HG03066 (cell line): ENCODE data around the gene BAIAP2.

Experiments
- ATAC-seq: cut with Tn5 transposase; IDR thresholded peaks from one replicate; pipeline ENCODE4 v1.9.1; 2021; ENCODE audit warnings: low read depth; ENCODE audit not compliant: unreplicated experiment

BAIAP2 gene, protein sequence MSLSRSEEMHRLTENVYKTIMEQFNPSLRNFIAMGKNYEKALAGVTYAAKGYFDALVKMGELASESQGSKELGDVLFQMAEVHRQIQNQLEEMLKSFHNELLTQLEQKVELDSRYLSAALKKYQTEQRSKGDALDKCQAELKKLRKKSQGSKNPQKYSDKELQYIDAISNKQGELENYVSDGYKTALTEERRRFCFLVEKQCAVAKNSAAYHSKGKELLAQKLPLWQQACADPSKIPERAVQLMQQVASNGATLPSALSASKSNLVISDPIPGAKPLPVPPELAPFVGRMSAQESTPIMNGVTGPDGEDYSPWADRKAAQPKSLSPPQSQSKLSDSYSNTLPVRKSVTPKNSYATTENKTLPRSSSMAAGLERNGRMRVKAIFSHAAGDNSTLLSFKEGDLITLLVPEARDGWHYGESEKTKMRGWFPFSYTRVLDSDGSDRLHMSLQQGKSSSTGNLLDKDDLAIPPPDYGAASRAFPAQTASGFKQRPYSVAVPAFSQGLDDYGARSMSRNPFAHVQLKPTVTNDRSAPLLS

DNA sequence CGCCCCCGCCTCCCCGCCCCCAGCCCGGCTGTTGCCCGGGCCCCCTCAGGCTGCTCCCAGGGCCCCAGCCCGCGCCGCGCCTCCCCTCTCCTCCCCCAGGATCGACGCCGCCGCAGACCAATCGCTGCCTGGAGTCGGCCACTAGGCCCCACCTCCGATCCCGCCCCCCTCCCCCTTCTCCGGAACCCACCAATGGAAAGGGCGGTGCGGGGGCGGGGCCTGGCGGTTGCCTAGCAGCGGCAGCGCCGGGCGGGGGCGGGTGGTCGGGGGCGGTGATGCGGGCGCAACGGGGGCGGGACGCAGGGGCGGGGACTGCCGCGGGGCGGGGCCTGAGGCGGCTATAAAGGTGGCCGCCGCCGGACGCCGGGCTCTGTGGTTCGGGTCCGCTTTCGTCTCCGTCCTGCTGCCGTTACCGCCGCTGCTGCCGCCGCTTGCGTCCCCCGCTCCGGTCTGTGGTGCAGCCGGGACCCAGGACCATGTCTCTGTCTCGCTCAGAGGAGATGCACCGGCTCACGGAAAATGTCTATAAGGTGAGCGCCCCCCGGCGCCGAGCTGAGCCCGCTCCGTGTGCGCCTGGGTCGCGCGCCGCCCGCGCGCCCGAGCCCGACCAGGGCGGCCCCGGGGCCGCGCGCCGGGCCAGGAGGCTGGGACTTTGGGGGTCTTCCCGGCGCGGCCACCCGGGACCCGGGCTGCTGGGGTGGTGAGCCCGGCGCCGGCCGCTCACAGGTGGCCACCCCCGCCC is at the start of gene BAIAP2:
Gene BAIAP2 (plus strand): TSS at position 373 of the 742 bp plus-strand sequence. CDS start 104 bp downstream, at position 477.
- ATAC-seq, result no peak

DNA sequence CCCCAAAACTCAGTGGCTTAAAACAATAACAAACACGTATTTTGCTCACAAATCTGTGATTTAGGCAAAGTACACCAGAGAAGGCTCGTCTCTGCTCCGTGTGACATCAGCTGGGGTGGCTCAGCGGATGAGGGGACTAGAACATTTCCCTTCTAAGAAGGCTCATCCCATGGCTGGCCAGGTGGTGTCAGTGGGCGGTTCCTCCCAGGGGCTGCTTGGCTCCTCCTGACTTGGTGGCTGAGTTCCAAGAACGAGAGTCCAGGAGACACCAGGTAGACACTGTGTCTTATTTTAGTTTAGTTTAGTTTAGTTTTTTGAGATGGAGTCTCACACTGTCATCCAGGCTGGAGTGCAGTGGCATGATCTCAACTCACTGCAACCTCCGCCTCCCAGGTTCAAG is 48.9 kb upstream of the BAIAP2 start:
- ATAC-seq, result no peak

DNA sequence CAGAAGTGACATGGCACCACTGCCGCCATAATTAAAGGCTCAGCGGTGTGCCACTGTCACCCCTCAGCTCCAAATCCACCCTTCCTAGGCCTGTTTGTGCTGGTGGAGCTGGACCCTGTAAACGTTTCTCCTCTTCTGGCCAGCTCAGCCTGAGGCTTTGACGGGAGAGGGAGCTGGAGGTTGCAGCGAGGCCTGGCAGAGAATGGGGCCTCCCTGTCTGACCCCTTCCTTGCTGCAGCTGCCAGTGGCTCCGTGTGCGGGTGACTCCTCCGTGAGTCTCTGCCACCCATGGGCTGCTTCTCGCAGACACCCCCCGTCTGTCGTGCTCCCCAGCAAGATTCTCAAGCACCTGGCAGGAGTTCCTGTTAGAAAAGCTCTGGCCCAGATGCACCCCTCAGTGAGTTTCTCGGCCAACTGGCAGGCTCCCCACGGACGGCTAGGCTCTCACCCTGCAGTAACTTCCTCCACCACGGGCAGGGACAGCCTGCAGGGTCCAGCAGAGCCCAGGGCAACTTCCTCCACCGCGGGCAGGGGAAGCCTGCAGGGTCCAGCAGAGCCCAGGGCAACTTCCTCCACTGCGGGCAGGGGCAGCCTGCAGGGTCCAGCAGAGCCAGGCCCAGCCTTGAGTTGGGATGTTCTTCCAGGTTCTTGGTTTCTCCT is 48.0 kb upstream of the BAIAP2 start:
- ATAC-seq, result no peak

DNA sequence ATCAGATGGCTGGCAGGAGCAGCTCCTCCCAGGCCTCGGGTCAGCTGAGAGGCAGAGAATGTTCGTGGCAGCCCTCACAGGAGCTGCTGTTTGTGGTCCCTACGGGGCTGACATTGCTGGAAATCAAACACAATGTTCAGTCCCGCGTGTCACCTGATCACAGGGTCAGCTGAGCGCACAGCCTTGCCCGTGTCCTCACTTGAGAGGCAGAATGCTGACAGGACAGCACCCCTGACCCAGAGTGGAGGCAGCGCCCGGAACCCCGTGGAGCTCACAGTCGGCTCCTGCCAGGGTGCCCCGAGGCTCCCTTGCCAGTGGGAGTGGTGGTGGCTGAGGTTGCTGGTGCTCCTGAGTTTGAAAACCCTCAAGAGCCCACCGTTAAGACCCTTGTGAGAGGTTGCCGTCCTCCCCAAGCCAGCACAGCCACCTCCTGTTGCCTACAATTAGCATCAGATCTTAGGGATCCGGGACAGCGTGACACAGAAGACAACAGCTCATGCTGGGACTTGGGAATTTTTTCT is 47.0 kb upstream of the BAIAP2 start:
- ATAC-seq, result no peak

DNA sequence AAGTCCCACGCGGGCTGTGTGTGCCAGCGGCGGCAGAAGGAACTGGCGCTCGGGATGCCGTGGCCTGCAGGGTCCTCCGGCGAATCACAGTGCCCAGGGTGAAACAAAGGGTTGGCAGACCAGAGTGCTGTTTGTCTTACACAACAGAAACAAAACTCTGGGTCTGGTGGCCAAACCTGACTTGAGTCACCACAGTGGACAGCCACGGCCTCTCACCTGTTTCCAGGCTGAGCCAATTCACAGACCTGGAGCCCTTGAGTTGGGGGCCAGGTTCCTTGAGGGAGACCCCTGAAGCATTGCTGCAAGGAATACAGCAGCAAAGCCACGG is 45.4 kb upstream of the BAIAP2 start:
- no peak for ATAC-seq

DNA sequence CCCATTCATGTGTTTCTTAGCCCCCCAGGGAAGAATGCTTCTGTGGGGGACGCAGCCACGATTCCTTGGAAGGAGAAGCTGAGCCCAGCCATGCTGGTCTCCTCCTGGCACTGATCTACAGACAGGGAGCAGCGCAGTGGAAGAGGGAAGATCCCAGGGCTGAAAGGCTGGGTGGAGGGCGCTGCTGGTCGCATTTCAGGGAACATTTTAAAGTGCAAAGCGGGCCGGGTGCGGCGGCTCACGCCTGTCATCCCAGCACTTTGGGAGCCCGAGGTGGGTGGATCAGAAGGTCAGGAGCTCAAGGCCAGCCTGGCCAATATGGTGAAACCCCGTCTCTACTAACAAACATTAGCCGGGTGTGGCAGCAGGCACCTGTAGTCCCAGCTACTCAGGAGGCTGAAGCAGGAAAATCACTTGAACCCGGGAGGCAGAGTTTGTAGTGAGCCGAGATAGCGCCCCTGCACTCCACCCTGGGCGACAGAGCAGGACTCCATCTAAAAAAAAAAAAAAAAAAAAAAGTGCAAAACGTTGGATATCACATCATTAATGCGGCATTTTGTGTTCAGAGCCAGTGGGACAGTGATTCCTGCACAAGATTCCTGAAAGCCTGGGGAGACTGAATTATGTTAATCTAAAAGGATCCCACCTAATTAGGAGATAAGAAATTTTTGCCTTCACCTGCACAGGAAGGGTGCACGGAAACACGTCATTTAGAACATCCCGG is 43.9 kb upstream of the BAIAP2 start:
- ATAC-seq, result no peak

DNA sequence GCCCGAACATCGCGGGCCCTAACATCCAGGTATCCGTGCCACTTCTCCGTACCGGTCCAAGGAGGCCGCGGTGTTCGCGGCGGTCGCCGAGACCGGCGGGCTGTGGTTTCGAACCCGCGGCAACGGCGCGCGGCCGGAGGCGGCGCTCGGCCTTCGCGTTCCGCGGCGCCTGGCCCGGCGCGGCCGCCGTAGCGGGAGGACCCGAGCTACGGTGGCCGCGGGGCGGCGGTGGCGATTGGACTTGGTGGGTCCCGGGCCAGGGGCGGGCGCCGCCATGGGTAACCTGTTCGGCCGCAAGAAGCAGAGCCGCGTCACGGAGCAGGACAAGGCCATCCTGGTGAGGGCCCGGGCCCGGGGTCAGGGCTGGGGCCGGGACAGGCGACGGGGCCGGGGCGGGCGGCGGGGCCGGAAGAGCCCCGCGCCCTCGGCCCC is 43.3 kb upstream of the BAIAP2 start, which contains the start of gene CHMP6:
Gene CHMP6 (plus strand): TSS at position 197 of the 432 bp plus-strand sequence. CDS start 78 bp downstream, at position 275.
- ATAC-seq, result no peak

DNA sequence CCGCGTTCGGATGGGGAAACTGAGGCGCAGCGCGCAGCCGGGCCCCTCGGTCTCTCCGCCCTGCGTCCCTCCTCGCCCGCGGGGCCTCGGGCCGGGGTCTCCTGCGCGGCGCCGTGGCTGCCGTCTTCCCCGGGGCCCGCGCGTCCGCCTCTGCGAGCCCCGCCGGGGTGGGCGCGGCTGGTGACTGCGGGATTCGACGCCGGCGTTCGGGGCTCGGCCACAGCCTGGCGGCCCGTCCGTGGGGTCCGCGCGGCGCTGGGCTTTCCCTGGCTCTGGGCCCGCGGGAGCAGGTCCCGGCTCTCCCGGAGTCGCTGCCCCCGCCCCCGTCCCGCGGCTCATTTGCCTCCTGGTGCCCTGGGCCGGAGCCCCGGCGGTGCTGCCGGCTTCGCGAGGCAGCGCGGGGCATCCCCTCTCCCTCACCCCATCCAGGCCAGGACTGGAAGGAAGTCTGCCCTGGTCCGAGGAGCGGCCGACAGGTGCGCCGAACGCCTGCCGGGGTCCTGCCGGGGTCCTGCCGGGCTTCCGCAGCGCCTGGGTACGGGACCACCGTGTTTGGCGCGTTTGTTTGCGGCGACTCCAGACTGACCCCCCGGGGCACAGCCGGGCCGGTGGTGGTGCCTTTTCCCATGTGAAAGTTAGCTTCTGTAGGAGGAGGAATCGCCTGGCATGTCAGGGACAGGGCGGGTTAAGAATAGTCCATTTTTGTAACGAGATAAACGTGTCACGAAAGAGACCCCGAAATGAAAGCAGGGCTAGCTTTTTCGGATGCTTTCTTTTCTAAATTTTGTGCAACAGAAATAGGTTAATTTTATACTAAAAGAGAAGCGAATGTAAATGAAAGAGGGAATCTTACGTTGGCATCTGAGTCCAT is 42.6 kb upstream of the BAIAP2 start:
- no peak for ATAC-seq

DNA sequence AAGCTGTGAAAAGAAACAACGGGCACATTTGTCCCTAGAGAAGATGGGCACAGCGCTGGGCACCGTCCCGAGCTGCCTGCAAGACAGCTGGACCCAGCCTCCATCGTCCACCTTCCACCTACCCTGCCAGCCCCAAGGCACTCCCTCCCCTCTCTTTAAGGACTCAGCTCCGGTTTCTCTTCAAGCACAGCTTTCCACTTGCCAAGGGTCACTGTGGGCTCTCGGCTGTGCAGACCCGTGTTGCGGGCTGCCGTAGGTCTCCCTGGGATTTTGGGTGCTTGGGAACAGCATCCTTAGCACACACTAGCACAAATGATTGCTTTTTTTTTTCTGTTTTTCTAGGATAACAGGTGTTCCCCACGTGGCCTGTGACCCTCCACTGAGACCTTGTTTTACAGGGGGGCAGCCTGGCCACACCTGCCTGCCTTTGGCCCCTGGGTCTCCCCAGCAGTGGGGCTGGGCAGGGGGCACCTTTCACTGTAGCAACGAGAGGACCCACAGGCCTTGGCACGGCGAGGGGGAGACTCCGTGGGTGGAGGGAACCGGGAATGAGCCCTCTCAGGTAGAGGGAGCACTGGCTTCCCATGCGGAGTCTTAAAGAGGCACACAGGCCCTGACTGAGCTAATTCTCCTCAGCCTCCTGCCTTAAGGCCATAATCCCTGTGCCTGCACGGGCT is 41.9 kb upstream of the BAIAP2 start:
- no peak for ATAC-seq

DNA sequence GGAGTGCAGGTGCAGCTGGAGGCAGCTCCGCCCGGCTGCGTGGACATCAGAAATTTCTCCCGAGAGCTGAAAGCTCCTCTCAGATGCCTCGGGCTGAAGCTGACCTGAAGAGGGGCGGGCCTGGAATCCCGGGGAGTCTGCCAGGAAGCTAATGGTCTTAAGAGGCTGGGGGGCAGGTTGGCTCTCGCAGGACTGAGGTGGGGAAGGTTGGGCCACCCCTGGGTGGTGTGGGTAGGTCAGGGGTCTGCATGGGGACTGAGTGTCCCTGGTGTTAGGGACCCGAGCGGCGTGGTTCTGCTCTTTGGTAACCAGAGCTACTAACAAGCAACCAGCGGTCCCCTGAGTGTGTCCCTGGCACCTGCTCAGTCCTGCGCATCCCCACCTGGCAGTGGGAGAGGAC is 39.8 kb upstream of the BAIAP2 start:
- ATAC-seq, result no peak

DNA sequence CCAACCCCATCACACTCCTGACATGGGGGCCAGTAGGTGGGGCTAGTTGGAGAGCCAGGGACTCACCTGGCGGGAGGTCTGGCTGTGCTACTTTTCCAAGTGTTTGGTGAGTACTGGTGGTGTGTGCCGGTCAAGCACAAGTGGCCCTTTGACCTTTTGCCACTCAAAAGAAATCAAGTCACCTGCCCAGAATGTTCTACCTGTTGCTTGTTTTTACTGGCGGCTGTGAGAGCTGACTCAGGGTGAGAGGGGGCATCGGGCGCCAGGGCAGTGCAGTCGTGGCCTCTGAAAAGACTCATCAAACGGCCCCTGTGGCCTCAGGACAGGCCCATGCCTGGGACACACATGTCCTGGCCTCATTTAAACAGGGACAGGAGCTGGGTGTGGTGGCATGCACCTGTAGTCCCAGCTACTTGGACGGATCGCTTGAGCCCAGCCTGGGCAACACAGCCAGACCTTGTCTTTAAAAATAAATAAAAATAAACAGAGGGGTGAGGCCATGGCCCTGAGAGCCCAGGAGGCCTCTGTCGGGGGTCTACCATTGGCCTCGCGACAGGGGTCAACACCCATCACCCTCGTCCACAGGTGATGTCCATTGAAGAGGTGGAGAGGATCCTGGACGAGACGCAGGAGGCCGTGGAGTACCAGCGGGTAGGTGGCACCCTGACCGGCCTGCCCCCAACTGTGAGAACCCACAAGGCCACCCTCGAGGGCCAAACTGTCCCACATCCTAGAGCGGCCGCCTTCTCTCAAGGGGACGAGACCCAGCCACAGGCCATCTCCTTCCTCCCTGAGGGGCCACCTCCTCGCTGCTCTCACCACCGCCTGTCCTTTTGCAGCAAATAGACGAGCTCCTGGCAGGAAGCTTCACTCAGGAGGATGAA is 38.3 kb upstream of the BAIAP2 start:
- no peak for ATAC-seq

DNA sequence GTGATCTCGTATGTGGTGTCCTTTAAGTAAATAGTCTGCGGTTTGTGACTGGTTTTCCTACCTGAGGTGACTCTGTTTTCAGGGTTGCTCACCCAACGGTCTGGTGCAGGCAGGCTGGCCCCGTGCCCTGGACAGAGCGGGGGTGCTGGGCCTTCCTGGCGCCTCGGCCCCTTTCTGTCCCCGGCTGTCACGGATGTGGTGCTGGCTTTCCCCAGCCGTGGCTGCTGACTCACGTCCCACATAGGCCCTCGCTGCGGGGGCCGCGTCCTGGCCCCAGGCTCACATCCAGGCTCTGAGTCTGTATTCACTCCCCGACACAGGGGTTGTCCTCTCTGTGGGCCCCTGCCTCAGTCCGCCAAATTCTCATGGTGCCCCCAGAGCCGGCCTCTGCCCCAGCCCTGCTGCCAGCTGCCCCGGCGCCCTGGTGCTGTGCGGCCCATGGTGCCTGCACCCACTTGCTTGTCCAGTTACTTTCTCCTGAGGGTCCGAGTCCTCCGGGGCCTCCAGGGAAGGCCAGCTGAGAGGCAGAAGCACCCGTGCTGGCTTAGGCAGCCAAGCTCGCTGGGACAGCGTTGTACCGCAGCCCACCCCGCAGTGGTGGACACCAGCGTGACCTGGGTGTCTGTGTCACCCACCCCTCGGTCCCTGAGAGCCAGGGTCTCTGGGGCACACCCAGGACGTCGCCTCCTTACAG is 37.4 kb upstream of the BAIAP2 start:
- ATAC-seq, result no peak

DNA sequence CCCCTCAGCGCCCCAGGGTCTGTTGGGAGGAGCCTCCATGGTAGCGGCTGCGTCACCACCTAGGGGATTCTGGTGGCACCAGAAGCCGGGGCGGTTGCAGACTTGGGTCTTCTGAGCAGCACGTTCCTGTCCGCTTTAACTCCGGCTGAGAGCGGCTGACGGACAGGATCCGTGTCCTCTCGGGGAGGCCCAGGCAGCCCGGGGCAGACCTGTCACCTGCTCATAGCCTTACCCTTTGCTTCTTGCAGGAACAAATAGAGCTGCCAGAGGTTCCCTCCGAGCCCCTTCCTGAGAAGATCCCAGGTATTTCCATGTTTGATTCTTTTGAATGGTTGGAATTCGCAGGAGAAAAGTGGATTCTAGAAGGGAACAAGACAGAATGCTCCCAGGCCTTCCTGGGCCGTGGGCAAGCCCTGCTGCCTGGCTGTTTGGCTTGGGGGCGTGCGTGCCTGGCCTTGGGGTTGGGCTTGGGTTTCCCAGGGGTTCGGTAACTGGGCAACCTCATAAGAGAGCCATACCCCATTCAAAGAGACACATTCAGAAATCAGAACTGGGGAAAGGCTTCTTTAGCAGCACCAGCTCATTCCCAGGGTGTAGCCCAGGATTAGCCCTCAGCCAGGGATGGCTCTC is 36.7 kb upstream of the BAIAP2 start:
- no peak for ATAC-seq

DNA sequence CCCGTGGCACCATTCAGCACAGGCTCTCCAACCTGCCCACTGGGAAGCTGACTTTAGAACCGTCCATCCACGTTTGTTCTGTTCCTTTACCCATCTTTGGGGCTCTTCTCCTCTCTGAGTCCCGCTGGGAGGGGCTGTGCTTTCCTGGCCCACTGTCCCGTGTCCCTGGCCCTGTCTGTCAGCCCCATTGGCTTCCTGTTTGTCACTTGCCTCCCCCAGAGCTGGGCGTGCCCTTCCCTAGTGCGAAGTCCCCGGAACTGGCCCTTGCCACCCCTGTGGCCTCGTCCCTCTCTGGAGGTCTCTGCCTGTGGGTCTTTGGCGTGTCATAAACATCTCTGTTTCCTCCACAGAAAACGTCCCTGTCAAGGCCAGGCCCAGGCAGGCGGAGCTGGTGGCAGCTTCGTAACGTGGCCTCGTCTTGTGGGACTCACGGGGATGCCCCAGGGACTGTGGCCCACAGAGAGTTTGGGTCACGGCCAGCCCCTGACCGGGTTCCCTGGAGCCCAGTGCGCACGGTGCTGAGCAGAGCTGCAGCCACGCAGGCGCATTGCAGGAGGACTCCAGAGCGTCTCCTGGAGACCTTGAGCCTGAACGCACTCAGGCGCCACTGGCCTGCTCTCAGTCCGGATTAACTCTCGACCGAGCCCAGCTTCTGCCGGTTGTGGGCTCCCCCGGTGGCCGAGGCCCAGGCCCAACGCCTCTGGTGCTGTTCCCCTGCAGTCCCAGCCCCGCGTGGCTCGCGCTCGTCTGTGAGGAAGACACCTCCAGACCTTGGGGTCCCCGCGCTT is 36.0 kb upstream of the BAIAP2 start:
- no peak for ATAC-seq

DNA sequence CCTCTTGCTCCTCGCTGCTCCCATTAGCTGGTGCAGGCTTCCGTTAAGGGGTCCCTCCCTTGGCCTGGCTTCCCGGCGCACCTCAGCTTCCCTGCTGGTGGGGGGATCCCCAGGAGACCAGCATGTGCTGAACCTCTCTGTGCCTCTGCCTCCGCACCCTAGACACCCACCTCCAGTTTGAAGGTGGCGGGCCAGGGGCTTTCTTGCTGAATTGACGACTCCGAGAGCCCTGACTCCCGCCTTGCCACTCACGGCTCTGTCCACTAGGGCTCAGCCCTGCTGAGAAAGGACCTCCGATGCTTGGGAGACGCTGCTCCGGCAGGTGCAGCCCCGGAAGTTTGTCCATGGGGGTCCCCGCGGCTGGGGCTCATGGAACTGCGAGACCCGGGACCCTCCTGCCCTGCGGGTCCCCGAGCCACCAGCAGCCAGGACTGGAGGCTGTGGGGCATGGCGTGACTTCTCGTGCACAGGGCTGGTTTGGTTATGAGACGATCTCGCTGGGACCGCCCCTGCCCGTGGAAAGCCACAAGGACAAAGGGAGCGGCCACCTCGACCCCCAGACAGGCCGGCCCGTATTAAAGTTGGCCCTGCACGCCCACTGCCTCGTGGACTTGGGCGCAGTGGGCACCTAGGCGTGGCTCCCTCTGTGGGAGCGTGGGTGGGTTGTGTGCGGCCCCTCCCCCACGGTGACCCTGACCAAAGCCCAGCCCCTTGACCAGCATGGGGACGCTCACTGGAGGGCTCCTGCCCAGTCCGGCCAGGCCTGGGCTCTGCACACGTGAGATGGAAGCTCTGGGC is 35.2 kb upstream of the BAIAP2 start:
- ATAC-seq, result no peak
